Ovary (tissue), 9 donors: ENCODE data around the gene EGR4. TPM values are rescaled to one million over a fixed set of nuclear protein-coding genes. Genes with fewer than 3 reads are reported as not detected.

Source experiments
- DNase-seq, 5 donors: peaks; one replicate each; pipeline ENCODE4 v3.0.0-alpha.2; 2019 to 2020
- H3K27ac ChIP-seq, 2 donors: fragments of 200-600 bp; one replicate each; pipeline versions ENCODE4 v1.5.1 to v1.8.0; 2019 to 2022
- H3K27me3 ChIP-seq: fragments of 200-600 bp; one replicate; pipeline ENCODE4 v1.8.0; 2022
- H3K36me3 ChIP-seq: fragments of 200-600 bp; sonication (generic); one replicate; pipeline ENCODE4 v1.5.1; 2019
- H3K4me1 ChIP-seq: one replicate; pipeline ENCODE4 v1.8.1; 2013; ENCODE audit warnings: mild to moderate bottlenecking, moderate library complexity; ENCODE audit not compliant: insufficient read depth
- H3K4me3 ChIP-seq: fragments of 200-600 bp; sonication (generic); one replicate; pipeline ENCODE4 v1.5.1; 2017
- H3K9me3 ChIP-seq, 2 donors: fragments of 200-600 bp in 1 of 2; sonication (generic) in 1 of 2; one replicate each; pipeline versions ENCODE4 v1.5.1 to v1.8.1; 2013 to 2019; ENCODE audit warnings: mild to moderate bottlenecking in 1 of 2, moderate library complexity in 1 of 2
- EP300 ChIP-seq: sonication (generic); formaldehyde crosslinking; IDR thresholded peaks from one replicate; pipeline ENCODE4 v1.6.1; 2017; ENCODE audit warnings: antibody characterized with exemption
- POLR2A ChIP-seq: fragments of 450-650 bp; IDR thresholded peaks from one replicate; pipeline ENCODE4 v1.6.1; 2017; ENCODE audit warnings: antibody characterized with exemption, mild to moderate bottlenecking, moderate library complexity
- WGBS, 3 donors: extraction: QIAGEN DNeasy Blood & Tissue Kit in 1 of 3; methylation state at CpG; one replicate each; pipeline versions ENCODE4 v1.1.5 to v1.1.7; 2013 to 2017; 5-methylcytosine and 5-hydroxymethylcytosine counted together
- intact Hi-C, 4 donors: fragments of 100-400 bp; cut with DNase I; formaldehyde crosslinking; loops; one replicate each; pipeline versions ENCODE4 v1.11.0 to v1.15.1; 2022 to 2023
- polyA plus RNA-seq, 2 donors: library from polyadenylated mRNA; stranded (reverse); fragments of 200-250 nt in 1 of 2; fragments of 350-450 nt in 1 of 2; fragmentation: Illumina TruSeq in 1 of 2; extraction: RNeasy Lipid Tissue Mini Kit (QIAGEN cat#74804) in 1 of 2; gene quantifications; one replicate each; pipeline ENCODE4 v1.2.3, GENCODE V29; 2013 to 2014
- total RNA-seq, 7 donors: library from RNA; depleted of rRNA in 2 of 7; stranded (reverse); fragments of >200 nt in 2 of 7; fragmentation: NEBNext Ultra II Directional in 3 of 7; extraction: Animal tissue kit (Norgen Biotek cat#: 25700) in 3 of 7; gene quantifications; one replicate each; pipeline versions ENCODE4 v1.1.0 to v1.2.4, GENCODE V29; 2016 to 2023
- TF ChIP-seq, protein P1 (sequence below), 3 donors: fragments of 450-650 bp in 2 of 3; fragments of 200-600 bp in 1 of 3; IDR thresholded peaks; one replicate each; pipeline versions ENCODE4 v1.5.1 to v1.8.0; 2016 to 2022; ENCODE audit warnings: antibody characterized with exemption in 3 of 3, mild to moderate bottlenecking in 1 of 3
- donor health status: DM: no; HTN: no; CAD: no; lungs with moderate emphysema.
- donor health status: DM: no; HTN: no; CAD: no.
- donor health status: Bipolar disorder and iron deficiency.
- donor health status: DM: yes; HTN: yes; CAD: no.
- donor health status: DM: no; HTN: no; CAD: no.
- donor health status: DM: yes; HTN: yes; CAD: no.

Gene EGR4
- total and polyA plus RNA-seq, 9 donors, result 0.04 to 0.13 TPM; not detected in 7

DNA sequence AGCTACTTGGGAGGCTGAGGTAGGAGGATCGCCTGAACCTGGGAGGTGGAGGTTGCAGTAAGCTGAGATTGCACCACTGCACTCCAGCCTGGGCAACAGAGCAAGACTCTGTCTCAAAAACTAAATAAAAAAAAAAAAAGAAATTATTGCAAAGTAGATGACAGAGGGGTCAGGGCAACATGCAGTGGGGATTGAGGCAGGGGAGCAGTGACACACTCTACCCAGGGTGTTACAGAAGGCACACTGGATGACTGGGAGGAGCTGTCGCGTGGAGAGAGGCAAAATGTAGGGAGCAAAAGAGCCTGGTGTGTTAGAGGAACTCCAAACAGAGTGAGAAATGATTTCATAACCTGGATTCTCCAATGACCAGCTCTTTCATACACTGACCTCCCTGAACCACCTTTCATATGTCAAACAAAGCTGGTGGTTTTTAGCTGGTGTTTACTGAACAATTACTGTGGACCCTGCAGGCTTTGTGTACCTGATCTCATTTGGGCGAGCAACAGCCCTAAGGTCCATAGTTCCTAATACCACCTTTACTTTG lies 31.2 kb downstream of the EGR4 start:
- WGBS, 3 donors, result 91 to 92% (median 91%) methylated on average over 4 of the region's 4 CpGs
- H3K9me3 ChIP-seq, result no peaks in the 10 kb centered on the region
- intact Hi-C loops, result no loop called here
- no peaks in the 10 kb centered on the region for H3K4me1 ChIP-seq
- H3K4me3 ChIP-seq, result no peak overlapping the region
- H3K27me3 ChIP-seq, result no peaks in the 10 kb centered on the region
- no peak overlapping the region for H3K27ac ChIP-seq
- H3K36me3 ChIP-seq, result no peaks in the 10 kb centered on the region
- TF ChIP-seq POLR2A (no peak), EP300 (no peak)
- TF ChIP-seq, protein P1, sequence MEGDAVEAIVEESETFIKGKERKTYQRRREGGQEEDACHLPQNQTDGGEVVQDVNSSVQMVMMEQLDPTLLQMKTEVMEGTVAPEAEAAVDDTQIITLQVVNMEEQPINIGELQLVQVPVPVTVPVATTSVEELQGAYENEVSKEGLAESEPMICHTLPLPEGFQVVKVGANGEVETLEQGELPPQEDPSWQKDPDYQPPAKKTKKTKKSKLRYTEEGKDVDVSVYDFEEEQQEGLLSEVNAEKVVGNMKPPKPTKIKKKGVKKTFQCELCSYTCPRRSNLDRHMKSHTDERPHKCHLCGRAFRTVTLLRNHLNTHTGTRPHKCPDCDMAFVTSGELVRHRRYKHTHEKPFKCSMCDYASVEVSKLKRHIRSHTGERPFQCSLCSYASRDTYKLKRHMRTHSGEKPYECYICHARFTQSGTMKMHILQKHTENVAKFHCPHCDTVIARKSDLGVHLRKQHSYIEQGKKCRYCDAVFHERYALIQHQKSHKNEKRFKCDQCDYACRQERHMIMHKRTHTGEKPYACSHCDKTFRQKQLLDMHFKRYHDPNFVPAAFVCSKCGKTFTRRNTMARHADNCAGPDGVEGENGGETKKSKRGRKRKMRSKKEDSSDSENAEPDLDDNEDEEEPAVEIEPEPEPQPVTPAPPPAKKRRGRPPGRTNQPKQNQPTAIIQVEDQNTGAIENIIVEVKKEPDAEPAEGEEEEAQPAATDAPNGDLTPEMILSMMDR (IDR thresholded peaks at IDR 0.05), result no peak
- DNase-seq, result no peak

GRCh38 chr2:73260338-73260984 lies 32.9 kb downstream of the EGR4 start:
- WGBS, 3 donors, result 50 to 53% (median 50%) methylated on average over 17 of the region's 17 CpGs
- H3K27me3 ChIP-seq, result no peaks in the 10 kb centered on the region
- no peaks in the 10 kb centered on the region for H3K9me3 ChIP-seq
- no peak overlapping the region for H3K4me3 ChIP-seq
- TF ChIP-seq, protein P1 (IDR thresholded peaks at IDR 0.05), result no peak
- no peaks in the 10 kb centered on the region for H3K4me1 ChIP-seq
- intact Hi-C loops, result no loop called here
- no peak for DNase-seq
- no peak overlapping the region for H3K27ac ChIP-seq
- no peaks in the 10 kb centered on the region for H3K36me3 ChIP-seq

DNA sequence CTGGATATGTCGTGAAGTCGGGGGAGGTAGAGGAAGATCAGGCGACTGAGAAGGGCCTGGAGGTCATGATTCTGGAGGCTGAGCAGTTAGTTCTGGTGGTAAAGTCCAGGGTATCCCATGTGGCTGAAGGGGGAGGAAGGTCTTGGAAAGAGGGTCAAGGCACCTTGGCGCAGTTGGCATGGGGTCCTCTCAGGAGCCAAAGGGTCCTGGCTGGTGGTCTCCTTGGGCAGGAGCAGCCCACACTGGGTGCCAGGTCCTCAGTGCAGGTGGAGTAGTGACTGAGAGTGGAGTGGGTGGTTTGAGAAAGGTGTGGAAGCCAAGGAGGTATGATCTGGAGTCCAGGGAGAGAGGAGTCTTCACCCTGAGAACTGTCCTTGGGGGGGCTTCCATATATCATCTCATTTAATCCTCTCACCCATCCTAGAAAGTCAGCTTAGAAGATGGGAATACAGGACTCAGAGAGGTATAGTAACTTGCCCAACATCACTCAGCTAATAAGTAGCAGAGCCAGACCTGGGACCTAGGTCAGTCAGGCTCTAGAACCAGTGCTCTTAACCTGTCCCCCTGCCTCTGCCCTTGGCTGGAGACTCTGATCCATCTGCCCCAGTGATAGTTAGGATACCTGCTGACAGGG lies 33.5 kb downstream of the EGR4 start:
- no peak for DNase-seq
- no peaks in the 10 kb centered on the region for H3K9me3 ChIP-seq
- no peaks in the 10 kb centered on the region for H3K4me1 ChIP-seq
- no peak for TF ChIP-seq EP300
- TF ChIP-seq, protein P1 (IDR thresholded peaks at IDR 0.05), result no peak
- no peak for TF ChIP-seq POLR2A
- no peak overlapping the region for H3K27ac ChIP-seq
- H3K27me3 ChIP-seq, result no peaks in the 10 kb centered on the region
- 66 to 75% (median 74%) methylated on average over 4 of the region's 4 CpGs for WGBS, 3 donors
- no peaks in the 10 kb centered on the region for H3K36me3 ChIP-seq
- intact Hi-C loops, result no loop called here
- no peak overlapping the region for H3K4me3 ChIP-seq

- Histone ChIP-seq H3K9me3 (no peaks in the 10 kb centered on the region), H3K4me3 (no peak overlapping the region), H3K27me3 (no peaks in the 10 kb centered on the region), H3K36me3 (no peaks in the 10 kb centered on the region), H3K4me1 (no peaks in the 10 kb centered on the region), H3K27ac (no peak overlapping the region)
- DNase-seq, result no peak
- WGBS, 3 donors, result 89 to 95% (median 90%) methylated on average over 8 of the region's 8 CpGs
- no peak for TF ChIP-seq POLR2A
- TF ChIP-seq EP300, result no peak
- TF ChIP-seq, protein P1 (IDR thresholded peaks at IDR 0.05), result no peak
- intact Hi-C loops, result no loop called here
Measured at GRCh38 chr2:73259276-73259675, 34.1 kb downstream of the EGR4 start.
